HPDE6-E6E7 (cell line): ENCODE data around the gene ISLR.
"Not testable (repeated sequence)": the region's sequence is repeated elsewhere in the genome, so short reads cannot be mapped to it uniquely, and the experiment has no call there.

Source experiments
- DNase-seq: peaks from one replicate; pipeline ENCODE4 v3.0.0; 2011; ENCODE audit warnings: missing footprints; ENCODE audit errors: extremely low spot score

Gene ISLR

DNA sequence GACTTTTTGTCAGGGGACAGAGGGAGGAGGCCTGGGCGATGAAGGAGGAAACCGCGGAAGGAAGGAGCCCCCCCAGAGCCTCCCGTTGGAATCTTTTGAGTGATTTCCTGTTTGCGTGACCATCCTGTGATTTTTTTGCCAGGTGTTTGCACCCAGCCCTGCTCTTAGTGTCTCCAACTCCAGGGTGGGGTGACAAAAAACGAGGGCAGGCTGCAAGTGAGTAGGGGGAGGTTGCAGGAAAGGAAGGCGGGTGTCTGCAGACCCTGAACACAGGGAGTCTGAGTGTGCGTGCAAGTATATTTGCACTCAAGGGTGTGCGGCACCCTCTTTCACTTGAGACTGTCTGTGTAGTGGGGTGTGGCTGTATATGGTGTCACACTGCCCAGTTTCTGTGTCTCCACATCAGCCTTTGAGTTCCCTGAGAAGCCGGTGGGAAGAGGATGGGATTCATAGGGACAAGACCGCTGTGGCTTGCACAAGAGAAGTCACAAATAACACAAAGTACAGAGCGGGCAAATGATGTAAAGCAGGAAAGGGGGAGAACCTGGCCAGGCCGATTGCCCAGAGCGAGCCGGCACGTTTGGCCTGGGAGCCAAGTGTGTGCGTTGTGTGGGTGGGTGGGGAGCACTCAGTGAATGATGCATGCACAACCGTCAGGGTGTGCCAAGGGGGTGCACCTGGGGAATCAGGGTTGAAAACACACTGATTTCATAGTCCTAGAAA is 36.5 kb upstream of the ISLR start:
- DNase-seq: no peak

DNA sequence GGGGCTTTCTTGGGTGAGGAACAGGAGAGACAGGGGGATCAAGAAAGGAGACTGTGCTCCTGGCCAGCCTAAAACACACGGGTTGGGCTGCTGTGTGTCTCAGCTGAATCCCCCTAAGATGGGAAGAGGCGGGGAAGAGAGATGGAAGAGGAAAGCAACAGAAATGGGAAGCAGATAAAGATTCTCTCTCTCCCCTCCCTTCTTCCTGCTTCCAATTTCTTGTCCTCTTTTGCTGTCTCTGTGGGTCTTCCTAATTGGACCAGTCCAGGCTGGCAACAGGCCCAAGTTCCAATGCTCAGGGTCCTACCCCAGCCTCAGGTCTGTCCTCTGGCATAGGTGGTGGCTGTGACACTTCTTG is 36.0 kb upstream of the ISLR start:
- DNase-seq: no peak

DNA sequence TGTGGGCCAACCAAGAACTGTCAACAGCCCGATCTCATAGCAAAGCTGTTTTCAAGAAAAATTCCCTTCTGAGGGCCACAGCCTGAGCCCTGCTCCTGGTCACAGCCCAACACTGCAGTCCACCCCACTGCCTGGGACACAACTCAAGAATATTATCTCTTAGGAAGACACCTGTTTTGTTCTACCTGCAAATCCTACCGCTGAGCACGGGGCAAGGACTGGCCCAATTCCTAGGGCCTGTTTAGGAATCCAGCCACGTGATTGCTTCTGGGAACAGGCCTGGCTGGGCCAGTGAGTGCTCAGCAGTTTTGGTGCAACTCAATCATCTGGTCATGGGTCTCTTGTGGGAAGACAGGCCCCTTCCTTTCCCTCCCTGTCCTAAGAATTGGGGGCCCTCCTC is 34.9 kb upstream of the ISLR start:
- no peak for DNase-seq

DNA sequence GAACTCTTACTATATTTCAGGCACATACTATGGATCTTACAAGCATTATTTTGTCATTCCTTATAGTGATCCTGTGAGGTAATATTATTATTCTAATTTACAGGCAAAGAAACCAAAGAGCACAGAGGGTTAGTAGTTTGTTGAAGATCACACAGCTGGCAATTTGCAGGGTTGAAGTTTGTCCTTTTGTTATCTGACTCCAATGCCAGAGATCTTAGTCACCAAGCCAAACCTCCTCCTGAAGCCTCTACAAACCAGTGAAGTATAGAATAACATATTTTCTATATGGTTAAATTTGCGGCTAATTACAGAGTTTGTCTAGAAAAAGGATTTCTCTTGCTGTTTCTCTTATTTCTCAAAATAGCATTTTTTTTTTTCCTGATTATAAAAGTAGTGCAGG is 31.9 kb upstream of the ISLR start:
- no peak for DNase-seq

DNA sequence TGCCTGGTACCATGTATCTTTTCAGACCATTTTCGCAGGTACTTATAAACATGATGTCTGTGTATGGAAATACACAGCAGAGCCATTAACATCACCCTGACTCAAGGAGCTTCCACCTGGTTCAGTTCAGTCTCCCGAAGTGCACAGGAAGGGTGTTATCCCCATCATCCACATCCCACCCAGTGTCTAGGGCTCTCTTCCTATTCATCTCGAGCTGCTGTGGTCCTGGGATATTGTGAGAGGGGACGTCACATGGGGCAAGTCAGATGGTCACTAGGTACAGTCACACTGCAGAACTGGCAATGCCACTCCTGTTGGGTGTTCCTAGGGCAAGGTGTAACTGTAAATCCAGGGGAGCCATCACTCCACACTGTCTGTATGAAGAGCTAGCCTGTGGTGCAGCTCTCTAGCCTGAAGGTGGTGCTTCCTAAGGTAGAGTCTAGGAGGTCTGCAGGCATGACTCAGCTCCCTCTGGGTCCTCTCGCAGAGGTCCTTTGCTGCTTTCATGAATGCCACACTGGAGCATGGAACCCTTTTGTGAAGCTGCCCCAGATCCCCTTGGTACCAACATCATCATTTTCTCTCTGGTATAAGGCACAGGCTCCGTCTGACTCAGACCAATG is 29.2 kb upstream of the ISLR start:
- DNase-seq: no peak

DNA sequence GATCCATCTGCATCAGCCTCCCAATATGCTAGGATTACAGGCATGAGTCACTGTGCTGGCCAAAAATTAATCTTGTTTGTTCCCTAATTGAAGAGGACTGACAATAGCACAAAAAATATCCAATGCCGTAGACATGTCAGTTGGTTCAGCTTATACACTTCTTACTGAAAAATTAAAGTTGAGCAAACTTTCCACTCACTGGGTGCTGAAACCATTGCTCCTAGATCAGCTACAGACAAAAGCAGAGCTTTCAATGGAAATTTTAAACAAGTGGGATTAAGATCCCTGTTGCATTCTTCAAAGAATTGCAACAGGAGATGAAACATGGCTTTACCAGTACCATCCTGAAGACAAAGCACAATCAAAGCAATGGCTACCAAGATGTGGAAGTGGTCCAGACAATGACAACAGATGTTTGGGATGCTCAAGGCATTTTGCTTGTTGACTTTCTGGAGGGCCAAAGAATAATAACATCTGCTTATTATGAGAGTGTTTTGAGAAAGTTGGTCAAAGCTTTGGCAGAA is 27.2 kb upstream of the ISLR start:
- DNase-seq: no peak

DNA sequence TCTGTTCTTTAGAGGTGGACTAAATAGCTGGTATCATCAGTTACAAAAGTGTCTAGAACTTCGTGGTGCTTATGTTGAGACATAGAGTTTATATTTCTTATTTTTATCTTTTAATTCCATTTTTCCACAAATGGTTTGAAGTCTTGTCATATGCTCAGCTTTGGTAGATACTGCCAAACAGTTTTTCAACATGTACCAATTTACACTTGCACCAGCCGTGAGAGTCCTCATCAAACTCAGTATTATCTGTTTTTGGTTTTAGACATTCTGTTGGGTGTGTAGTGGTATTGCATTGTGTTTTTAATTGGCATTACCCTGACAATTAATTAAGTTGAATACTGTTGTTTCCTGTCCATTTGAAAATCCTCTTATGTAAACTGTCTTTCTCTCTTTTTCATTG is 26.5 kb upstream of the ISLR start:
- no peak for DNase-seq

DNA sequence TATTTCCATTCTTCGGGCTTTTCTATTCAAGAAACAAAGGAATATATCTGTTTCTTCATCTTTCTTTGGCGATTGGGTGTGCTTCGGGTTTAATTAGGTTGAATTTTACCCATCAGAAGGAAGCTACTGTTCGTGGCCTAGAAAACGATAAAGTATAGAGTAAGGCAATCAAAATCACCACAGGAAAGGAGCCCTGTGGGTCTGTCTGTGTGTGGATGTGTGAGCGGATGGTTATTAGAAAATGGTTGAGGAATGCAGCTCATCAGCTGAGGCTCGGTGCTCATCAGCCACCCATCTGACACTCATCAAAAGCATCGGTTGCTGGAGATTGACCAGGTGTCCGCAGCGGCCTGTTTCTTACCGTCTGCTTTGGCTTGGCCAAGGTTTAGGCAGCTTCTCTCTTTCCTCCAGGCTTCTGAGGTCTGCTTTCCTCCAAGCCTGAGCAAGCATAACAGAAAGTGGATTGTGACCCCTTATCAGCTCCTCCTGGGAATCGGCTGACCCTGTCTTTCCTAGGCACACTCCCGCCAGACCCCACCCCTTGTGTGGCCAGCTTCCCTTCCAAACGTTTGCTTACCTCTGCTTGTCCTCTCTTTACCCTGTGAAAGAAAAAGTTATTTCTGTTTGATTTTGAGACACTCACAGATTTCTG is 17.6 kb upstream of the ISLR start:
- no peak for DNase-seq

DNA sequence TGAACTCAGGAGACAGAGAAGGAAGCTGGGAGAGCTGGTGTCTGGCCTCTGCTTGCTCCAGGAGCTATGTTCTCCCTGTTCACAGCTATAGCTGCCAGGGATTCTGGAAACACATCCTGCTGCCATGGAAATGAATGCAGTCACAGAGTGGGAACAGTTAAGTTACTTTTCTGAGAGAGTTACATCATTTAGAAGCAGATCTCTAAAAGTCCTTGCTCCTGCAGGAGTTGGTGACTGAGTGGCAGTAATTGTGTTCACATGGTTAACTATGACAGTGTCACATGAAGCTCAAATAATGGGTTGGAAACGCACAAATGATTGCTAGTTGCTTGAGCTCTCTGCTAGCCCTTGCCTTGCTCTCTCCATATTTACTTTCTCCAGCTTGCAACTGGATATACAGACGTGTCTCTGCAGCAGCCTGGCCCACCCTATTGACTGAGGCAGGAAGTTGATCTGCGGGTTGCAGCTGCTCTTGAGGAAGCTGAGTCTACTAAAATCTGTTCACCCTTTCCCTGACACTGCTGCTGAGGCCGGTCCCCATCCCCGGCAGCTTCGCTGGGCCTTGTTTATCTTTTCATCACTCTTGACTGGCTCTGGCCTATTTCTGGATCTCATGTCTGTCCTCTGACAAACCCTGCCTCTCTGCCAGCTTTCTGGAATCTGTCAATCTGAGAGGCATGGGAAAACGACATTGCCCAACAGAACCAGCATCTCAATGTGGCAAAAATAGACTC is 16.7 kb upstream of the ISLR start:
- no peak for DNase-seq

DNA sequence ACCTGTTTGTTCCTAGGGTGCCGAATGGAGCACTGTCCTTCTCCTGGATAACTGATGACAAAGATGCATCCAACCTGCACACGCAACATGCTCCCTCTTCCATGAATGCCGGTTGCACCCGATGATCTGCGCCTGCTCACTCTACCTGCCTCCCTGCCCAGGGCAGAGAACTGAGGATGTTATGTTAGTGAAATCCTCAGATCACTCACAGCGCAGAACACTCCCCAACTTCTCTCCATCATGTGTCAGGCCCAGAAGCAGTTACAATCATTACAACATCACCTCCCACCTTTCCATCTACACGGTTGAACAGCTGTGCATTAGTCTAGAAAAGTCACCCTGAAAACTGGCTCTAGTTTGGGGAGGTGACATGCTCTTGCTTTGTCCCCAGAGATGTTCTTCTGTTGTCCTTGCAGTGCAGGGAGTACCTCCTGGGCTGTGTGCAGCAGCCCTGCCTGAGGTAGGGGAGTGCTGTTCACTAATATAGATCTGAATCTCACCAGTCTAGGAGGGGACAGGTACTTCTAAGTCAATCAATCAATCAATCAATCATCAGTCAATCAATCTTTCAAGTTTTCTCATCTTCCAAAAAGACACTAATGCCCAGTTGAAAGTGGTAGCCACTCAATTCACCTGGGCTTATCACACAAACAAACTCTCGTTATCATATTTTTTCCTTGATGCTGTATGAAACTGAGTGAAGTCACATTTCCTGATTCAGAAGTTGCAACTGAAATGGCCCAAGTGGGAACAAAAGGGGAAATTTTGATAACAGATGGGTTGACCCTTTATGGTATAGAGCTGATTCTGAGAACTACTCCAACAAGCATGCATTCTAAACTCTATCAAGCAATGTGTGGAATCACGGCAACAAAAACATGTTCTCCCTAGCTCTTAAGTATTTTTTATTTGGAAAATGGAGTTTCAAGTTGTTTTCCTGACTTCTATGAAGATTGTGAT is 15.4 kb upstream of the ISLR start:
- DNase-seq: no peak

DNA sequence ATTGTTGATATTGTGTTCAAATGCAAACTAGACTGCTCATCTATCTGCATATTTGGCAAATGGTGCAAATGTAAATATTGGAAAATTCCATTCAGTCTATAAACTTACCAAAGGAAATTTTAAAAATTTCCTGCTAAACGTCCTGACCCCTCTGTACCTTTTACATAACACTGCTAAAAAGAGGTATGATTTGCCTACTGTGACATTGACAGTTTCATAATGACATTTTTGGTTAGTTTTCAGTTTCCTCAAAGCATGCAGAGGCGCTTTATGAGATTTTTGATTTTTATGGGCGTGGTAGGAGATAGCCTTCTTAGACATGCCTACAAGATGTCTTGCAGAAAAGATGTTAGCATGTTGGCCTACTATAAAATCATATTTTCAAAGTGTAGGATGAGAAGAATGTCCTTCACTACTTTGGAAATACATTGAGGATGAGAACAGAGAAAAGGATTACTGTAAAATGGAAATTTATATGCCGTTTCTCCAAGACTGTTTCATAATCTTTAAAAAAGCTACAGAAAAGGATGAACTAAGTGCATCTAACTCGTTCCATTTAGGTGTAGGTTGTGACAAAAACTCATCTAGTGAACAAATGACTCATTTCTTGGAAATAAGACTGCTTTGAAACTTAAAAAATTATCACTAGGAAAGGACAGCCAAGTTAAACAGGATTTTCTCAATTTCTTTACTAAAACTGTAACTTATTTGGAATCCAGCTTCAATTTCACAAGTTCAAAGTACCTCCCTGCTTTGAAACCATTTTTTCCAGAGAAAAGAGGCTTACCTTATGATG is 14.5 kb upstream of the ISLR start:
- DNase-seq: no peak

DNA sequence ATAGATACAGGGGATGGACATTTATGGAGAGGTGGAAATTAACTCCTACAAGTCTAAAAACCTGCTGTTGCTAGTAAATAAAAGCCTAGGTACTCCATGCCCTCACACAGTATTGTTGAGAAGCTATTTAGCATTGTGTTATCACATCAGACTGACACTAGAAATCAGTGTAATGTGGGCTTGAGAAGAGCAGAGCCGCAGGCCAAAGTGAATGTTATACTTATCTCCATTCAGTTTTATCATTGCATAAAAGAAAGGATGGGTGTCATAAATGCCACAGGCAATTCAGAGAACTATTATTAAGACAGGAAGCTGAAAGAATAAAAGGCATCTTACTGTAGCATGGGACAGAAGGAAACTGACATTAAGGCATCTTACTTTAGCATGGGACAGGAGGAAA is 13.7 kb upstream of the ISLR start:
- DNase-seq: no peak

DNA sequence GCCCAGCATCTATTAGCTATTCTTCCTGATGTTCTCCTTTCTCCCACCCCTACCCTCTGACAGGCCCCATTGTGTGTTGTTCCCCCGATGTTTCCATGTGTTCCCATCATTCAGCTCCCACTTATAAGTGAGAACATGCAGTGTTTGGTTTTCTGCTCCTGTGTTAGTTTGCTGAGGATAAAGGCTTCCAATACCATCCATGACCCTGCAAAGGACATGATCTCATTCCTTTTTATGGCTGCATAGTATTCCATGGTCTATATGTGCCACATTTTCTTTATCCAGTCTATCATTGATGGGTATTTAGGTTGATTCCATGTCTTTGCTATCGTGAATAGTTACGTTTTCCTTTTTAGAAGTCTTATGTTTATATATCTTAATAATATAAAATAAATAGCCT is 13.1 kb upstream of the ISLR start:
- not testable (repeated sequence) for DNase-seq

DNA sequence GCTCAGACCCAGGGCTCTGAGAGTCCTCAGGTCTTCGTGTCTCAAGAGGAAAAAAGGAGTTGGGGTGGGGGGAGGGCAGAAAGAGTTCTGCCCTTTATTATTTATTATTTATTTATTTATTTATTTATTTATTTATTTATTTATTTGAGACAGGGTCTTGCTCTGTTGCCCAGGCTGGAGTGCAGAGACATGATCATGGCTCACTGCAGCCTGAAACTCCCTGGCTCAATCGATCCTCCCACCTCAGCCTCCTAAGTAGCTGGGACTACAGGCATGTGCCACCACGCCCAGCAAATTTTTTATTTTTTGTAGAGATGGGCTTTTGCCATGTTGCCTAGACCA is 11.3 kb upstream of the ISLR start:
- DNase-seq: not testable (repeated sequence)

DNA sequence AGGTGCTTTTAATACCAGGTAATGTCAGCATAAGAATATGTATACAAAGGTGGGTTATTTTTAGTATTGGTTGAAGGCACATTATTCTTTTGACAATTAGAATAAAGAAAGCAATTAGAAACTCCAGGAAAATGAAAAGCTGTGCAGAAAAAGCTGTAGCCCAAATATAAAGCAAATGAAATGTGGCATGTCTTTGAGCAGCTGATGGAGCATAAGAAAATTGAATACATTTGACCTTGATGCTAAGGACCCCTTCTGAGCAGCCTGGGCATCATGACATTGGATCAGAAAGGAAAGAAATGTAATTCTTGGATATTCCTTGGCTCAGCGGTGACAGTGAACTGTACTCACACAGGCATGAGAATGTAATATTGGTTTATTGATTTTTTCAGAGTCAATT is 8.0 kb upstream of the ISLR start:
- DNase-seq: no peak

DNA sequence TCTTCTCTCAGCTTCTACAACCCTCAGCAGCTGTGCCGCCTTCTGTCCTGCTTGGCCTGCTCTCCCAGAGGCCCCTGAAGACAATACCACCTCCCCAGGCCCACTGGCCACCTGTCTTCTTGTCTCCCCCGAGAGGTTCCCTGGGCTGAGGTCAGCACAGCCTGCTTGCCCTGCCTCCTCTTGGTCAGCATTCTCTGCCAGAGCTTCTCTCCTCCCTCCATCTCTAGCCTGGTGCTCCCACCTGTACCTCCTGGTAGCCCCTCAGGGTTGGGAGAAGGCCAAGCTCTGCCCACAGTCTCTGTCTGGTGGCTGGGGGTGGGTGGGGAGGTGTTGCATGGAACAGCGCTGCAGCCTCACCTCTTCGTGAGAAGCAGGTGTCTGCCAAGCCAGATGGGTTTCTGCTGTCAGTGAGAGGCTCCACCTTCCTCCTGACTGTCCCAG is 5.6 kb upstream of the ISLR start:
- DNase-seq: no peak

DNA sequence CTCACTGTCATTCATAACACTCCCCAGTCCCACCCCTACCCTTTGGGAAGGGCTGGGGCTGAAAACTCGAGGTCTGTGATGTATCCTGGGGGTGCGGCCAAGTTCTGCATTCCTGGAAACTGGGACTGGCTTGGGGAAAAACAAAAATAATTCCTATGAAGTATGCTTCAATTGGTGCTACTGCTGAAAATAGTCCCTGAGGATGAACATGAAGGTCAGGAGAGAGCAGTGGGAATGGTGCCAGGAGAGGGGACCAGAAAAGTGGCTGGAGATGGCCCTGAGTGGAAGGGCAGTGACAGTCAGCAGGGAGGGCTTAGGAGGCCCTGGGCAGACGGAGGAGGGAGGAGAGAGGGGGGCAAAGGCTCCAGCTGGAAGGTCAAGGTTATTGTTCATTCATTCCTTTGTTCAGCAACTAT is 4.8 kb upstream of the ISLR start:
- no peak for DNase-seq

DNA sequence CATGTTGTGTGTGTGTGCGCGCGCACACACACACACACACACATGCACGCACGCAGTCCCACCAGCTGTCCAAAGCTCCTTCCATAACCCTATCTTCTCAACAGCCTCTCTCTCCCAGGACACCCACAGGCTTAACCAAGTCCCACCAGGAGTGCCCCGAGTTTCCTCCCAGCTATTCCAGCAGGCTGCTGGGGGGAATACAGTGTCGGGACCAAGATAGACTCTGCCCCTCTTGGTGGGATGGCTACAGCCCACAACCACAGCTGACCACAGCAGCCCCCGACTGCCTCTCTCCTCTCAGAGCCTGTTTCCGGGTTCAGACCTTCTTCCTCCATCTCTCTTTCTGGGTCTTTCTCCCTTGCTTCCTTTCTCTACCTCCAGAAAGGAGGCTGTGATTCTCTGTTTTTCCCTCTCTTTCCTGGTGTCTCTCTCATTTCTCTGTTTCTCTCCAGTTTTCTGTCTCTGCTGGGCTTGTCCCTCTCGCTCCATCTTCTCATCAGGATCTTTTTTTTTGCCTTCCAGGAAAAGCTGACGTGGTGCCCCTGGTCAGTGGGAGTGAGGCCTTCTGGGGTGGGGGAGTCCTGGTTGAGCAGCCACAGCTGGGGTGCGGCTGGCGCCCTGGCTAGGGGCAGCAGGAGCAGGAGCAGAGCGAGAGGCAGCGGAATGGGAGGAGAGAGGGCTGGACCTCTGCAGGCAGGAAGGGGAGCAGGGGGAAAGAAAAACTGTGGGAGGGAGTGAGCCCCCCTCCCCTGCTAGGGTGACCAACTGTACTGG is 3.3 kb upstream of the ISLR start:
- DNase-seq: no peak

DNA sequence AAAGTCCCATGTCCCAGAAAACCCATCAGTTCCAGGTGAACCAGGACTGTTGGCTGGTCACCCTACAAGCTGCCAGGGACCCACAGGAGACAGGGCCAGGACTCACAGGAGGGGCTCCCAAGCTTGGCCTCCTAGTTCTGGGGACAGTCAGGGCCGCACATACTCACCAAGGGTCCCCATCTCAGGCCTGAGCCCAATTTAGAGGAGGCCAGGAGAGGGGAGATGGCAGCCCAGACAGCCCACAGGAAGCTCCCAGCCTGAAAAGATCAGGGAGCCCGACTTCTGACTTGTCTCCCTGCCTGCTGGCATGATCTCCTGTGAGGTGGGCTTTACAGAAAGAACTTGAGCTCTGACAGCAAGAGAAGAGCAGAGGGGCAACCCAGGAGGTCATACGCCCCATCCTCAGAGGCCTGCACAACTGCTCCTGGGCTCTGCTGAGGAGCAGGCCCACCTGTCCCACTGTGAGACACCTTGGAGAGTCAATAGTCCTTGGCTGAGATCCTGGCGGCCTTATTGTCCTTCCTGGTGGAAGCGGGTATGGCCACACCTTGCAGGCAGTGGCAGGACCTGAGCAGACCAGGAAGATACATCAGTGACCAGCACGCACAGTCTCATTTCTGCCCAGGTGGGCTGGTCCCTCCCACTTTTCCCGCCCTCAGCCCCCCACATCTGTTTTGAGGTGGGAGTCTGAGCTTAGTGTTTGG is 2.5 kb upstream of the ISLR start:
- no peak for DNase-seq
